GM12872 (cell line): ENCODE measurements around the gene PFDN1.

ENCODE experiments used
- CTCF ChIP-seq: IDR thresholded peaks from 3 replicates; pipeline ENCODE4 v1.5.1; 2011; ENCODE audit warnings: low read depth, mild to moderate bottlenecking, low read length, moderate library complexity; ENCODE audit not compliant: insufficient read depth

PFDN1 gene

GRCh38 chr5:140294753-140295152 is 8.1 kb downstream of the PFDN1 start:
- TF ChIP-seq CTCF = no peak

- TF ChIP-seq CTCF = no peak
Measured at GRCh38 chr5:140293849-140294100, 9.1 kb downstream of the PFDN1 start.

GRCh38 chr5:140293091-140293848 is 9.6 kb downstream of the PFDN1 start:
- TF ChIP-seq CTCF = no peak

- no peak for TF ChIP-seq CTCF
Measured at GRCh38 chr5:140292212-140293036, 10.5 kb downstream of the PFDN1 start.

GRCh38 chr5:140287801-140288521 is 14.9 kb downstream of the PFDN1 start:
- TF ChIP-seq CTCF = no peak

GRCh38 chr5:140286424-140286823 is 16.5 kb downstream of the PFDN1 start:
- no peak for TF ChIP-seq CTCF

GRCh38 chr5:140284013-140284412 is 18.9 kb downstream of the PFDN1 start:
- TF ChIP-seq CTCF = no peak
